Trophoblast cell (in vitro differentiated cells and primary cell): Measurements from ENCODE around the gene RTN4.

Source experiments
- DNase-seq, 2 donors: peaks; one replicate each; pipeline ENCODE4 v3.0.0-alpha.2; 2016
- H2AFZ ChIP-seq: 2 replicates; pipeline ENCODE4 v1.6.1; 2013; ENCODE audit warnings: low read length, moderate library complexity, mild to moderate bottlenecking; ENCODE audit not compliant: insufficient read depth, poor library complexity
- H2AK5ac ChIP-seq: 2 replicates; pipeline ENCODE4 v1.6.1; 2013; ENCODE audit warnings: mild to moderate bottlenecking, low read length
- H2BK120ac ChIP-seq: 2 replicates; pipeline ENCODE4 v1.6.1; 2013; ENCODE audit warnings: low read length, mild to moderate bottlenecking, moderate library complexity; ENCODE audit not compliant: insufficient read depth, poor library complexity
- H2BK12ac ChIP-seq: 2 replicates; pipeline ENCODE4 v1.6.1; 2013; ENCODE audit warnings: mild to moderate bottlenecking, low read length, moderate library complexity
- H2BK5ac ChIP-seq: 2 replicates; pipeline ENCODE4 v1.6.1; 2013; ENCODE audit warnings: low read length, low read depth, moderate library complexity, mild to moderate bottlenecking; ENCODE audit not compliant: poor library complexity
- H3K14ac ChIP-seq: 2 replicates; pipeline ENCODE4 v1.6.1; 2013; ENCODE audit warnings: mild to moderate bottlenecking, low read length
- H3K18ac ChIP-seq: 2 replicates; pipeline ENCODE4 v1.6.1; 2013; ENCODE audit warnings: mild to moderate bottlenecking, low read length
- H3K23ac ChIP-seq: 2 replicates; pipeline ENCODE4 v1.6.1; 2013; ENCODE audit warnings: low read length
- H3K27ac ChIP-seq: 2 replicates; pipeline ENCODE4 v1.5.1; 2013; ENCODE audit warnings: low read depth, mild to moderate bottlenecking, inconsistent platforms, low read length, moderate library complexity
- H3K27me3 ChIP-seq: 2 replicates; pipeline ENCODE4 v1.6.1; 2013; ENCODE audit warnings: inconsistent platforms, mild to moderate bottlenecking, low read length, moderate library complexity; ENCODE audit not compliant: insufficient read depth
- H3K36me3 ChIP-seq, 2 experiments: 1 replicate in 1 of 2; 2 replicates in 1 of 2; pipeline ENCODE4 v1.6.1; 2013; ENCODE audit warnings: low read length in 2 of 2, mild to moderate bottlenecking in 2 of 2, moderate library complexity in 1 of 2; ENCODE audit not compliant: insufficient read depth in 2 of 2, control insufficient read depth in 1 of 2
- H3K4ac ChIP-seq: 2 replicates; pipeline ENCODE4 v1.6.1; 2013; ENCODE audit warnings: low read depth, mild to moderate bottlenecking, low read length, moderate library complexity
- H3K4me1 ChIP-seq, 2 experiments: 1 replicate in 1 of 2; 2 replicates in 1 of 2; pipeline ENCODE4 v1.6.1; 2013; ENCODE audit warnings: low read length in 2 of 2, mild to moderate bottlenecking in 2 of 2, moderate library complexity in 1 of 2; ENCODE audit not compliant: insufficient read depth in 2 of 2, control insufficient read depth in 1 of 2
- H3K4me2 ChIP-seq: 2 replicates; pipeline ENCODE4 v1.6.1; 2013; ENCODE audit warnings: inconsistent platforms, mild to moderate bottlenecking, low read length, moderate library complexity
- H3K4me3 ChIP-seq: 2 replicates; pipeline ENCODE4 v1.5.1; 2013; ENCODE audit warnings: mild to moderate bottlenecking, low read depth, low read length, inconsistent platforms
- H3K79me1 ChIP-seq: one replicate; pipeline ENCODE4 v1.6.1; 2013; ENCODE audit warnings: low read length
- H3K79me2 ChIP-seq: 2 replicates; pipeline ENCODE4 v1.6.1; 2013; ENCODE audit warnings: low read length, mild to moderate bottlenecking; ENCODE audit not compliant: control insufficient read depth, insufficient read depth, poor library complexity
- H3K9ac ChIP-seq: 2 replicates; pipeline ENCODE4 v1.6.1; 2013; ENCODE audit warnings: mild to moderate bottlenecking, low read length
- H3K9me3 ChIP-seq: 2 replicates; pipeline ENCODE4 v1.6.1; 2013; ENCODE audit warnings: low read depth, mild to moderate bottlenecking, control low read depth, inconsistent platforms, low read length; ENCODE audit not compliant: insufficient read depth
- H4K12ac ChIP-seq: 2 replicates; pipeline ENCODE4 v1.6.1; 2013; ENCODE audit warnings: low read depth, mild to moderate bottlenecking, low read length, moderate library complexity
- H4K8ac ChIP-seq: 2 replicates; pipeline ENCODE4 v1.6.1; 2013; ENCODE audit warnings: low read depth, mild to moderate bottlenecking, low read length, moderate library complexity
- H4K91ac ChIP-seq: one replicate; pipeline ENCODE4 v1.6.1; 2013; ENCODE audit warnings: low read depth, mild to moderate bottlenecking, low read length, moderate library complexity
- WGBS: extraction: QIAGEN DNeasy Blood & Tissue Kit; methylation state at CpG from one replicate; pipeline ENCODE4 v1.1.7; 2013; ENCODE audit warnings: missing lambda C conversion rate; ENCODE audit not compliant: insufficient read length, insufficient coverage; ENCODE audit errors: extremely low coverage; 5-methylcytosine and 5-hydroxymethylcytosine counted together

Gene RTN4

DNA sequence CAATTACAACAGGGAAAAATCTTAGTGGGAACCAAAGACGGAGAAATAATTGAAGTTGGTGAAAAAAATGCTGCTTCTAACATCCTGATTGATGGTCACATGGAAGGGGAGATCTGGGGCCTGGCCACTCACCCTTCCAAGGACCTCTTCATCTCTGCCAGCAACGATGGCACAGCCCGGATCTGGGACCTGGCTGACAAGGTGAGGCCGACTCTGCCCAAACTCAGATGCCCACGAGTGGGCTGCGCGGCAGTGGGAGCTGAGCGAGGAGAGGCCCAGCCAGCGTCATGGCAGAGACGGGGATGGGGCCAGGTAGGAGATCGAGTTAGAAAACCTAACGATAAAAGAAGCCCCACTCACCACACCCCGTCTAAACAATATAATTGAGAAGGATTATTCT is 87.7 kb downstream of the RTN4 start:
- Histone ChIP-seq H3K27ac (no peak overlapping the region), H3K4ac (no peak overlapping the region), H4K12ac (no peak overlapping the region), H3K36me3 (no peaks in the 10 kb centered on the region), H3K79me1 (no peaks in the 10 kb centered on the region), H3K14ac (no peak overlapping the region), H3K4me3 (no peak overlapping the region), H3K23ac (no peak overlapping the region), H3K9me3 (no peaks in the 10 kb centered on the region), H4K91ac (no peak overlapping the region), H3K4me1 (peaks cover 0 to 9% of the 10 kb centered on the region in 2 experiments), H3K79me2 (no peaks in the 10 kb centered on the region), H2AK5ac (no peak overlapping the region), H2BK5ac (no peak overlapping the region), H2AFZ (no peak overlapping the region), H2BK120ac (no peak overlapping the region), H3K4me2 (no peak overlapping the region), H2BK12ac (no peak overlapping the region), H3K18ac (no peak overlapping the region), H4K8ac (no peak overlapping the region), H3K9ac (no peak overlapping the region), H3K27me3 (no peaks in the 10 kb centered on the region)
- no CpG with 5 or more reads among the region's 13 CpGs for WGBS
- DNase-seq, result no peak

DNA sequence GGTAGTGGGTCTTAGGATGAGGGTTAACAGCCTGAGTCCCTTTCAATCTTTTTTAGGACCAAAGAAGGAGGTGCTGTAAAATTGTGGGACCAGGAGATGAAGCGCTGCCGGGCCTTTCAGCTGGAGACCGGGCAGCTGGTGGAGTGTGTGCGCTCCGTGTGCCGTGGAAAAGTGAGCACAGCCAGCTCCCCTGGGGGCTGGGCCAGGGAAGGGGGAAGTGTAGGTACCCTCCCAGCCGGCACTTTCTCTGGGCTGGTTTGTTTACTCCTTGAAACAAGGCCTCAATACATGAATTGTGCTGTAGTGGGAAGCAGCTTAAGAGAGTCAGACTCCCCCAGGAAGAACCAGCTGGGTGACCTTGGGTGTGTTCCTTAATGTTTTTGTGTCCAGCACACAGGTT is 90.1 kb downstream of the RTN4 start:
- Histone ChIP-seq H3K9me3 (no peaks in the 10 kb centered on the region), H3K4me2 (no peak overlapping the region), H3K79me1 (no peaks in the 10 kb centered on the region), H3K27ac (no peak overlapping the region), H3K4me1 (no peaks in the 10 kb centered on the region), H4K12ac (no peak overlapping the region), H3K4ac (no peak overlapping the region), H3K23ac (no peak overlapping the region), H2BK5ac (no peak overlapping the region), H3K18ac (no peak overlapping the region), H2BK120ac (no peak overlapping the region), H4K91ac (no peak overlapping the region), H2AK5ac (no peak overlapping the region), H2BK12ac (no peak overlapping the region), H3K9ac (no peak overlapping the region), H3K36me3 (no peaks in the 10 kb centered on the region), H4K8ac (no peak overlapping the region), H3K79me2 (no peaks in the 10 kb centered on the region), H2AFZ (no peak overlapping the region), H3K14ac (no peak overlapping the region), H3K27me3 (no peaks in the 10 kb centered on the region), H3K4me3 (no peak overlapping the region)
- DNase-seq, result no peak
- WGBS, result no CpG with 5 or more reads among the region's 7 CpGs

GRCh38 chr2:54958717-54959371 is 91.4 kb downstream of the RTN4 start:
- Histone ChIP-seq H3K27ac (no peak overlapping the region), H4K91ac (no peak overlapping the region), H3K9me3 (no peaks in the 10 kb centered on the region), H3K36me3 (no peaks in the 10 kb centered on the region), H3K79me2 (no peaks in the 10 kb centered on the region), H4K8ac (no peak overlapping the region), H3K4ac (no peak overlapping the region), H2AK5ac (no peak overlapping the region), H3K18ac (no peak overlapping the region), H2BK120ac (no peak overlapping the region), H3K9ac (no peak overlapping the region), H3K4me1 (no peaks in the 10 kb centered on the region), H3K23ac (no peak overlapping the region), H3K27me3 (no peaks in the 10 kb centered on the region), H4K12ac (no peak overlapping the region), H2BK12ac (no peak overlapping the region), H2AFZ (no peak overlapping the region), H2BK5ac (no peak overlapping the region), H3K79me1 (no peaks in the 10 kb centered on the region), H3K14ac (no peak overlapping the region), H3K4me2 (no peak overlapping the region), H3K4me3 (no peak overlapping the region)
- WGBS, result no CpG with 5 or more reads among the region's 14 CpGs
- no peak for DNase-seq

DNA sequence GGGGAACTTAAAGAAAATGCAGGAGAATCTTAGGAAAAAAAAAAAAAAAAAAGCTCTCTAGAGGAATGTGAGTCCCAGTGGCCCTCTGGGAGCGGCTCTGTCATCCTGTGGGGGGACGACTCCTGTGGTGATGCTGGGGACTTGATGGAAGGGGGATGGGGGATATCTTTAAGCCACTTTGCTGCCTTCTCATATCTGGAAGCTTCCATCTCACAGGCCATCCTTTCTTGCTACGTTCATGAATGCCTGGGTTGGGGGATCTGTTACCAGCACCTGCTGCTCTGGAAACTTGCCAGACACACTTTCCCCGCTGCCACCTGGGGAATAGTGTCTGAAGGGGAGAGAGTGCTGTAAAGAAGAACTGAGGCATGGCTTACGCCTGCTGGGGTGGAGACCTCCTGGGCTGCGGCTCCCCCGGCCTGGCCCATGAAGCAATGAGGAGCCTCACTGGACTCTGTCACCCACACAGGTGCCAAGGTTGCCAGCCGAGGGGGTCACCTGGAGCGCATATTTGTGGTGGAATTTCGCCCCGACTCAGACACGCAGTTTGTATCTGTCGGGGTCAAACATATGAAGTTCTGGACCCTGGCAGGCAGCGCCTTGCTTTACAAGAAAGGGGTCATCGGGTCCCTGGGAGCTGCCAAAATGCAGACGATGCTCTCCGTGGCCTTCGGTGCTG is 92.8 kb downstream of the RTN4 start:
- H2AK5ac ChIP-seq, result no peak overlapping the region
- no peaks in the 10 kb centered on the region for H3K36me3 ChIP-seq
- H3K9me3 ChIP-seq, result no peaks in the 10 kb centered on the region
- H3K23ac ChIP-seq, result no peak overlapping the region
- H3K9ac ChIP-seq, result peak overlapping the region; percentile 67
- no peaks in the 10 kb centered on the region for H3K79me2 ChIP-seq
- DNase-seq, result no peak
- H4K8ac ChIP-seq, result no peak overlapping the region
- no peak overlapping the region for H2BK5ac ChIP-seq
- no peaks in the 10 kb centered on the region for H3K27me3 ChIP-seq
- no peak overlapping the region for H3K27ac ChIP-seq
- H3K4ac ChIP-seq, result no peak overlapping the region
- H3K4me1 ChIP-seq, result no peaks in the 10 kb centered on the region
- no peak overlapping the region for H2BK120ac ChIP-seq
- H3K14ac ChIP-seq, result no peak overlapping the region
- H3K4me2 ChIP-seq, result no peak overlapping the region
- H4K12ac ChIP-seq, result no peak overlapping the region
- no peak overlapping the region for H4K91ac ChIP-seq
- no peak overlapping the region for H2BK12ac ChIP-seq
- H2AFZ ChIP-seq, result no peak overlapping the region
- H3K4me3 ChIP-seq, result no peak overlapping the region
- H3K18ac ChIP-seq, result no peak overlapping the region
- H3K79me1 ChIP-seq, result no peaks in the 10 kb centered on the region
- no CpG with 5 or more reads among the region's 18 CpGs for WGBS
